DOHH2 (cell line): ENCODE data around the gene GPR26.

Source experiments
- H3F3A ChIP-seq: fragments of 200-600 bp; sonication (generic), shearing (Covaris generic); 2 replicates; pipeline ENCODE4 v1.6.0; 2016; ENCODE audit warnings: antibody characterized with exemption, mild to moderate bottlenecking; ENCODE audit not compliant: control insufficient read depth, insufficient read depth
- H3K27ac ChIP-seq: fragments of 200-600 bp; sonication (generic); 2 replicates; pipeline ENCODE4 v1.5.1; 2014; ENCODE audit warnings: low read depth, mild to moderate bottlenecking, low read length, moderate library complexity
- H3K27me3 ChIP-seq: fragments of 200-600 bp; sonication (generic); 2 replicates; pipeline ENCODE4 v1.6.1; 2014; ENCODE audit warnings: mild to moderate bottlenecking, low read length, mixed read lengths; ENCODE audit not compliant: control insufficient read depth
- H3K36me3 ChIP-seq: fragments of 200-600 bp; sonication (generic); 2 replicates; pipeline ENCODE4 v1.6.1; 2014; ENCODE audit warnings: mild to moderate bottlenecking, low read length, moderate library complexity, mixed read lengths; ENCODE audit not compliant: control insufficient read depth
- H3K4me1 ChIP-seq: fragments of 200-600 bp; sonication (generic); 2 replicates; pipeline ENCODE4 v1.6.1; 2014; ENCODE audit warnings: mild to moderate bottlenecking, low read length, mixed read lengths; ENCODE audit not compliant: control insufficient read depth
- H3K4me2 ChIP-seq: fragments of 200-600 bp; sonication (generic); 2 replicates; pipeline ENCODE4 v1.6.0; 2014; ENCODE audit warnings: mild to moderate bottlenecking, low read length, moderate library complexity
- H3K4me3 ChIP-seq: fragments of 200-600 bp; sonication (generic); 2 replicates; pipeline ENCODE4 v1.5.1; 2014; ENCODE audit warnings: mild to moderate bottlenecking, low read length, mixed read lengths
- H3K79me2 ChIP-seq: fragments of 200-600 bp; sonication (generic); 2 replicates; pipeline ENCODE4 v1.6.1; 2014; ENCODE audit warnings: mild to moderate bottlenecking, low read length, mixed read lengths; ENCODE audit not compliant: control insufficient read depth
- H3K9me2 ChIP-seq: fragments of 200-600 bp; sonication (generic); replicated peaks from 2 replicates; pipeline ENCODE4 v1.6.1; 2014; ENCODE audit warnings: mild to moderate bottlenecking, low read length, mixed read lengths; ENCODE audit not compliant: control insufficient read depth
- H3K9me3 ChIP-seq: fragments of 200-600 bp; sonication (generic); 2 replicates; pipeline ENCODE4 v1.6.1; 2014; ENCODE audit warnings: antibody characterized with exemption, low read length, mixed read lengths; ENCODE audit not compliant: control insufficient read depth, insufficient read depth
- H4K20me1 ChIP-seq: fragments of 200-600 bp; sonication (generic); 2 replicates; pipeline ENCODE4 v1.6.0; 2014; ENCODE audit warnings: low read depth, mild to moderate bottlenecking, antibody characterized with exemption, low read length, moderate library complexity; ENCODE audit not compliant: control insufficient read depth, insufficient read depth
- EZH2phosphoT487 ChIP-seq: fragments of 200-600 bp; sonication (generic); IDR thresholded peaks from 2 replicates; pipeline ENCODE4 v1.6.1; 2017; ENCODE audit warnings: borderline replicate concordance, mild to moderate bottlenecking, antibody characterized with exemption, low read length, moderate library complexity, mixed read lengths
- TF ChIP-seq, protein P1 (sequence below): fragments of 200-600 bp; sonication (generic); IDR thresholded peaks from one replicate; pipeline ENCODE4 v1.5.1; 2014; ENCODE audit warnings: antibody characterized with exemption, mild to moderate bottlenecking, low read depth, low read length; ENCODE audit not compliant: poor library complexity, severe bottlenecking

GPR26 gene

DNA sequence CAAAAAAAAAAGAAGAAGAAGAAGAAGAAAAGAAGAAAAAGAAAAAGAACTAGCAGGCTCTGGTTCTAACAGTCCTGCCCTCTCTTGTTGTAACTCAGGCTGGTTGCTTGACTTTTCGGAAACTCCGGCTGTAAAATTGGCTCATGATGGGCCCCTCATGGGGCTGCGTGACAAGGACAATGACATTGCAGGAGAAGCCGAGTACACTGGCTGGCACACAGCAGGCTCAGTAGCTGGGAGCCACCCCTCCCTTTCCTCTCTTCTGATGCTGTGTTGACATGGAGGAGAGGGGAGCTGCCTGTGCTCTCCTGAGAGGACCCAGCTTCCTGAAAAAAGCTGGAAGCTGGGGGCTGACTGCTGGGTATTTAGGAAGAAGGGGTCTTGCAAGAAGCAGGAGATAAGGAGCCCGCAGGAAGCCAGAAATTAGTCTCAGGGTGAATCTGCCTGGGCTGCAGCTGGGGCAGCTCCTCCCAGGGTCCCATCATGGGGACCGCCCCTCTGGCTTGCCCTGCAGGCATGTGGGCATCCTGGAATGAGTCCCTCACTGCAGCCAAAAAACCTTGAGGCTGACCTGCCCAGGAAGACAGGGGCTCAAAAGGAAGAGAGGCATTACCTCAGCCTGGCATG is 14.6 kb upstream of the GPR26 start:
- Histone ChIP-seq H3K27me3 (no peaks in the 10 kb centered on the region), H3K9me2 (no peaks in the 10 kb centered on the region), H3K27ac (no peak overlapping the region), H3K4me1 (no peaks in the 10 kb centered on the region), H3K4me2 (no peak overlapping the region), H3F3A (no peaks in the 10 kb centered on the region), H3K4me3 (no peak overlapping the region), H3K36me3 (no peaks in the 10 kb centered on the region), H3K79me2 (no peaks in the 10 kb centered on the region), H4K20me1 (no peaks in the 10 kb centered on the region), H3K9me3 (no peaks in the 10 kb centered on the region)
- TF ChIP-seq, protein P1, sequence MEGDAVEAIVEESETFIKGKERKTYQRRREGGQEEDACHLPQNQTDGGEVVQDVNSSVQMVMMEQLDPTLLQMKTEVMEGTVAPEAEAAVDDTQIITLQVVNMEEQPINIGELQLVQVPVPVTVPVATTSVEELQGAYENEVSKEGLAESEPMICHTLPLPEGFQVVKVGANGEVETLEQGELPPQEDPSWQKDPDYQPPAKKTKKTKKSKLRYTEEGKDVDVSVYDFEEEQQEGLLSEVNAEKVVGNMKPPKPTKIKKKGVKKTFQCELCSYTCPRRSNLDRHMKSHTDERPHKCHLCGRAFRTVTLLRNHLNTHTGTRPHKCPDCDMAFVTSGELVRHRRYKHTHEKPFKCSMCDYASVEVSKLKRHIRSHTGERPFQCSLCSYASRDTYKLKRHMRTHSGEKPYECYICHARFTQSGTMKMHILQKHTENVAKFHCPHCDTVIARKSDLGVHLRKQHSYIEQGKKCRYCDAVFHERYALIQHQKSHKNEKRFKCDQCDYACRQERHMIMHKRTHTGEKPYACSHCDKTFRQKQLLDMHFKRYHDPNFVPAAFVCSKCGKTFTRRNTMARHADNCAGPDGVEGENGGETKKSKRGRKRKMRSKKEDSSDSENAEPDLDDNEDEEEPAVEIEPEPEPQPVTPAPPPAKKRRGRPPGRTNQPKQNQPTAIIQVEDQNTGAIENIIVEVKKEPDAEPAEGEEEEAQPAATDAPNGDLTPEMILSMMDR, result no peak
- no peak for TF ChIP-seq EZH2phosphoT487

DNA sequence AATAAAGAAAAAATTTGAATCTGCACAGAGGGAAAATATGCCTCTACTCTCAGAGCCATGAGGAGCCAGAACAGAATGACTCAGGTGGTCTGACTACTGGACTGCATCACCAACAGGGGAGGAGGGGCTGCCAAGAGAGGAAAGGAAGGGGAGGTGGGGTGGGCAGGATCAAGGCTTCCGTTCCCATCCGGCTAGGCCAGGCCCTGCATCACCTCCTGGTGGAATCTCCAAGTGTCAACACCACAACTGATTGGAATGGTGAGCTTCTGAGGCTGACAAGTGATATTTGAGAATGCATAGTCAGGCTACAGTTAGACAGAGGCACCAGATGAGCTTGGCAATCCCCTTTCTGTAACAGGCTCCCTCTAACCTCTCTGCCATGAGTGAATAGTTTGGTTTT is 10.4 kb upstream of the GPR26 start:
- Histone ChIP-seq H3K9me2 (no peaks in the 10 kb centered on the region), H3K27ac (no peak overlapping the region), H4K20me1 (no peaks in the 10 kb centered on the region), H3K4me2 (no peak overlapping the region), H3K4me1 (no peaks in the 10 kb centered on the region), H3K79me2 (no peaks in the 10 kb centered on the region), H3K9me3 (no peaks in the 10 kb centered on the region), H3K36me3 (no peaks in the 10 kb centered on the region), H3F3A (no peaks in the 10 kb centered on the region), H3K4me3 (no peak overlapping the region), H3K27me3 (no peaks in the 10 kb centered on the region)
- TF ChIP-seq EZH2phosphoT487, result no peak
- TF ChIP-seq, protein P1, result no peak

DNA sequence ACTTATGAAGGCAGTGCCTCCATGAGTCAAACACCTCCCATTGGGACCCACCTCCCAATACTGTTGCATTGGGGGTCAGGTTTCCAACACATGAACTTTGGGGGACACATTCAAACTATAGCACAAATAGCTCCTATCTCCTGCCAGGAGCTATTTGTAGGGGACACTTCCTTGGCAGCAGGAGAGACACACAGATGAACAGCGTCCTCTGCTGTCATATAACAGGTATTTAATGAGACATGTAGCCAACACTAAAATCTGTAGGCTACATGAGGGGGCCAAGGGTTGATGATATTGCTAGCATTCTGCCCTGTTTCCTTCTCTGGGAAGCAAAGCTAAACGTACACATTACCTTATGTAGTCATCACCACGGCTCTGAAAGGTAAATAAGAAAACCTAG is 2.6 kb upstream of the GPR26 start:
- Histone ChIP-seq H3K4me3 (no peak overlapping the region), H3K4me1 (no peaks in the 10 kb centered on the region), H3K9me3 (no peaks in the 10 kb centered on the region), H3K27ac (no peak overlapping the region), H3K79me2 (no peaks in the 10 kb centered on the region), H3F3A (no peaks in the 10 kb centered on the region), H3K36me3 (no peaks in the 10 kb centered on the region), H3K27me3 (no peaks in the 10 kb centered on the region), H3K4me2 (no peak overlapping the region), H4K20me1 (no peaks in the 10 kb centered on the region), H3K9me2 (no peaks in the 10 kb centered on the region)
- TF ChIP-seq EZH2phosphoT487, result no peak
- TF ChIP-seq, protein P1, result peak; percentile 25
